ENCODE data around the gene DYRK4. TPM values are rescaled to one million over a fixed set of nuclear protein-coding genes. Genes with fewer than 3 reads are reported as not detected.

DYRK4 gene
- total and polyA plus RNA-seq, 2 of the 4 experiments (the other 2 are of a cell fraction): 44.6 to 71.6 TPM

- H2BK120ac ChIP-seq (ENCODE audit: low read depth, low read length): no peak overlapping the region
- in situ Hi-C loops (cut with MboI; ENCODE audit: low sequenced_read_pairs) (no loop called here), dilution Hi-C loops (cut with HindIII; ENCODE audit: low sequenced_read_pairs, unreplicated experiment) (no loop called here), intact Hi-C loops (cut with micrococcal nuclease) (no loop called here)
- no peak overlapping the region for H2AFZ ChIP-seq (replicated peaks; ENCODE audit: low read length, poor library complexity)
- no peaks in the 10 kb centered on the region for H3K27me3 ChIP-seq (ENCODE audit: control insufficient read depth, insufficient read depth, low read length)
- H3K4ac ChIP-seq (ENCODE audit: low read depth, low read length): no peak overlapping the region
- peaks cover 15 to 31% of the 10 kb centered on the region in 2 experiments for H3K79me1 ChIP-seq (ENCODE audit: low read depth in 1 of 2, low read length in 2 of 2)
- H3K4me2 ChIP-seq (ENCODE audit: low read depth, low read length): no peak overlapping the region
- no peaks in the 10 kb centered on the region for H3K9me1 ChIP-seq (ENCODE audit: insufficient read depth, low read length)
- H3K14ac ChIP-seq (replicated peaks; ENCODE audit: low read depth, low read length): no peak overlapping the region
- H4K8ac ChIP-seq (ENCODE audit: low read depth in 2 of 2, low read length in 2 of 2): no peak overlapping the region
- CTCF ChIA-PET: no interaction called here
- no TSS peak for BruUV-seq (replicated peaks)
- no peak overlapping the region for H3K4me3 ChIP-seq (ENCODE audit: insufficient read depth, low read depth, low read length)
- H3K9me3 ChIP-seq (ENCODE audit: control insufficient read depth, insufficient read depth, low read length): no peaks in the 10 kb centered on the region
- no peak for ATAC-seq (ENCODE audit: low read depth)
- peaks cover 3% of the 10 kb centered on the region for H3K4me1 ChIP-seq (ENCODE audit: control insufficient read depth, insufficient read depth, low read length)
- POLR2A ChIA-PET (ENCODE audit: unreplicated experiment): no interaction called here
- 72% methylated on average over 3 of the region's 9 CpGs; no CpG with 5 or more reads in 1 of the 2 experiments for WGBS, 2 experiments (ENCODE audit: extremely low coverage in 2 of 2, insufficient read length in 1 of 2)
- TF ChIP-seq NFE2L2 (IDR thresholded peaks at IDR 0.05; ENCODE audit: low read depth, low read length) (no peak), MXI1 (IDR thresholded peaks at IDR 0.05; ENCODE audit: borderline replicate concordance, low read depth, low read length) (no peak), MAZ (IDR thresholded peaks at IDR 0.05; ENCODE audit: borderline replicate concordance, low read depth, low read length) (no peak)
- no peak overlapping the region for H2BK20ac ChIP-seq (ENCODE audit: low read depth, low read length)
- H2BK15ac ChIP-seq (ENCODE audit: low read depth, low read length): no peak overlapping the region
- H4K5ac ChIP-seq (ENCODE audit: low read depth, low read length): no peak overlapping the region
- H3K23ac ChIP-seq (ENCODE audit: low read depth, low read length): no peak overlapping the region
- no peak overlapping the region for H3K9ac ChIP-seq (ENCODE audit: low read depth, low read length)
- H4K91ac ChIP-seq (ENCODE audit: insufficient read depth, low read depth, low read length): no peak overlapping the region
- H2AK5ac ChIP-seq (ENCODE audit: low read depth, low read length): no peak overlapping the region
- no peak overlapping the region for H3K18ac ChIP-seq (ENCODE audit: low read depth, low read length)
- no peak overlapping the region for H2BK5ac ChIP-seq (ENCODE audit: low read depth, low read length, poor library complexity, severe bottlenecking)
- H2AK9ac ChIP-seq (replicated peaks; ENCODE audit: low read depth, low read length, poor library complexity): no peak overlapping the region
- H4K20me1 ChIP-seq (ENCODE audit: insufficient read depth, low read length): no peaks in the 10 kb centered on the region
- no peak for DNase-seq
- peaks cover 12% of the 10 kb centered on the region for H3K36me3 ChIP-seq (ENCODE audit: control insufficient read depth, insufficient read depth, low read length)
- H3K56ac ChIP-seq (ENCODE audit: extremely low read depth, insufficient read depth, low read length): no peak overlapping the region
- no peak overlapping the region for H3K27ac ChIP-seq (ENCODE audit: insufficient read depth, low read length)
Measured at GRCh38 chr12:4609071-4609470, 47.1 kb downstream of the DYRK4 start.

All from IMR-90 (cell line).